GM21447 (cell line): ENCODE results near the gene RPL36A.
A peak's percentile ranks its signal among the peaks of the same experiment; 100 is the strongest.

ENCODE experiments used
- ATAC-seq: cut with Tn5 transposase; IDR thresholded peaks from one replicate; pipeline ENCODE4 v1.9.1; 2021; ENCODE audit not compliant: unreplicated experiment

RPL36A gene

DNA sequence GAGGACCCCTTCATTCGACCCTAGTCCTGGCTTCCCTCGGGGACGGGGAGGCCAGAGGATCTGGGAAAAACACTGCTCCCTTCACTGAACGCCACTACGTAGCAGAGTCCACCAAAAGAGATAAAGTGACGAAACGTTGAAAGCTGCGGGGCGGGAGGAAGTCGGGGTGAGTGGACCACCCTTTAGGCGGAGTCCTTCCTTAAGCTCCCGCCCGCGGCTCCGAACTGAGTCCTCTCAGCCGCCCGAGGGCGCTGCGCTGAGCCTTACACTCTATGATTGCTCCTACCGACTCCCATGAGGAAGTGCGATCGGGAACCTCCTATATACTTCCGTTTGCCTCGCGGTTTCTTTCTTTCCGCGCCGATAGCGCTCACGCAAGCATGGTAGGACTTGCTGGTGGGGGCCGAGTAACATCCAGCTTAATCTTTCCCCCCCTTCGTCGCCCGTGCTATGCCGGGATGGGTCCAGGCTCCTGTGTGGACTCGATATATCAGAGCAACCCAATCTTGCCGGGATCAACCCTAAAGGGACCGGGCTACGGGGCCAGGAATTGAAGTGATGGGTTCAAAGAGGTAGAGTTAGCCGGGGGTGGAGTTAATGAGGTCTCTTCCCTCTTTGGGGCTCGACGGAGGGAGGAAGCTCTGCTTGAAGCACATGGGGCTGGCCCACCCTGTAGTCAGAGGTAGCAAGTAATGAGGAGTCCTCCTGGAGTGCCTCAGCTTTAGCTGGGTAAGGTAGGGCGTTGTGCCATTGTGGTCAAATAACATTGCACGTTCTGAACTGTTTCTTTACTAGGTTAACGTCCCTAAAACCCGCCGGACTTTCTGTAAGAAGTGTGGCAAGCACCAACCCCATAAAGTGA, at the start of gene RPL36A:
RPL36A (plus strand) TSS at position 348 of the 862 bp plus-strand sequence; CDS start at position 381, 33 bp downstream.
- ATAC-seq = peak; percentile 63

DNA sequence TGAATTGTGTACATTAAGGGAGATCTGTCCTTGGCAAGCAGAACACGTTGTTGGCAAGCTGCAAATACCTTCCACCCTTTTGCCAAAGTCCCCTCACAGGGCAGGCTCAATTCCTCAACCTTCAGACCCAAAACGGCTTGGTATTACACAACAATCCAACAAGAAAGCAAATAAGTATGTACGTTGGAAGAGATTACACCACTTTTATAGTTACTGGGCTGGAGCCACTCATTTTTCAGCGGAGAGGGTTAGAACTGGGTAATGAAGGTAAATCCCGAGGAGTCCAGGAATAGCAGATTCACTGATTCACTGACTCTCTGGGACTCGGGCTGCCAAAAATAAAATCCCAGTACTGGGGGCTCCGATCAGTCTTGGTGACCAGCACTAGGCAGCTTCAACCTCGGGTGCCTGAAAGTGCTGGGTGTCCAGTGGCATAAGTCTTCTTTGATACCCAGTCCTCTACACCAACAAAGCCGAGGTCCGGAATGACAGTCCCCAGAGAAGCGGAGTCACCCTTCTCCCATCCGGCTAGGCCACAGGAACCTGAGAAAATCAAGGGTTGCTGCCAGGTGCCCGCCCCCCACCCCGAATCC, 42.9 kb upstream of the RPL36A start:
- peak; percentile 6 for ATAC-seq

DNA sequence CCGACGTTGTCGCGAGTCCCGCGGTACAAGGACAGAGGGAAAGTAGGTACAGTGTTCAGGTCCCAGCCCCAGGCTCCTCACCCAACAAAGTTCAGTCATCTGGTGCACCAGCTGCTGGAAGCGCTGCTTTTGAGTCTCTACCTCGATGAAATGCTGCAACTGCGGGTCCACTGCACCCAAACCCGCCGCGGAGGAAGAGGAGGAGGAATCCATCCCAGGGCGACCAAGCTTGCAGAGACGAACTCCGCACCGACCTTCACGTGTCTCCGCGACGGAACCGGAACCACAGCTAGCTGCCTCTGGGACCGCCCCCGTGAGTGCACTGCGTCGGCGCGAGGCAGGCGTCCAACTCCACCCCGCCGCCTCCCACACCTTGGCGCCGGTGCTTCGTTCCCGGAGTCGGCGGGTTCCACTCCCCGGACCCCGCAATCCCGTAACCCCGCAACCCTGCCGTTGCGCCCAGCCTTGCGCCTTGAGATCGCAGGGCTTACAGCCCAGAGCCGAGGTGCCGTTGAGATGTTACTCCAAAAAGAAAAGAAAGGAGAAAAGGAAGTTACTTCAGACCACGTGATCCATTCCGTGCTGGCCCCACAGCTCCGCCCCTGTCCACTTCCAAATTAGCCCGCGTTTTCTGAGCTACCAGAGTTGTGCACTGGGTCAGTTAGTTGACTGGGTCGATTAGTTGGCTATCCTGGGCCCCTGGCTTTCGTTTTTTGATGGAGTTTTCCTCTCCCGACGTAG, 42.2 kb upstream of the RPL36A start, which contains the start of gene TIMM8A:
TIMM8A (minus strand) TSS at position 291 of the 741 bp plus-strand sequence; CDS start at position 213, 78 bp downstream.
- peak; percentile 97 for ATAC-seq

DNA sequence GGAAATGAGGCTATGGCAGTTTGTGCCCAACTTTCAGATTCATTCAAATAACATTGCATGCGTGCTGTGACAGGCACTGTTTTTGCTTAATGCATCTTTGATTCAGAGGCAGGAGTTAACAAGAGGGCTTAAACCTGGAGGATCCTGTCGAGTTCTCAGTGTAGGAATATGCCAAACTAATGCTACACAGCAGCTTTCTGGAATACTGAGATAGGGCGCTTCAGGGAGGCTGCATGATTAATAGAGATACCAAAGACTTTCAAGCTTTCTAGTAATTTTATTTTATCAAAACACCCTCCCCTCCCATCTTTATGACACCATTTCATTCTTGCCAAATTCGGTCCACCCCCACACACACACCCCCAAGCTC, 41.6 kb upstream of the RPL36A start:
- no peak for ATAC-seq

DNA sequence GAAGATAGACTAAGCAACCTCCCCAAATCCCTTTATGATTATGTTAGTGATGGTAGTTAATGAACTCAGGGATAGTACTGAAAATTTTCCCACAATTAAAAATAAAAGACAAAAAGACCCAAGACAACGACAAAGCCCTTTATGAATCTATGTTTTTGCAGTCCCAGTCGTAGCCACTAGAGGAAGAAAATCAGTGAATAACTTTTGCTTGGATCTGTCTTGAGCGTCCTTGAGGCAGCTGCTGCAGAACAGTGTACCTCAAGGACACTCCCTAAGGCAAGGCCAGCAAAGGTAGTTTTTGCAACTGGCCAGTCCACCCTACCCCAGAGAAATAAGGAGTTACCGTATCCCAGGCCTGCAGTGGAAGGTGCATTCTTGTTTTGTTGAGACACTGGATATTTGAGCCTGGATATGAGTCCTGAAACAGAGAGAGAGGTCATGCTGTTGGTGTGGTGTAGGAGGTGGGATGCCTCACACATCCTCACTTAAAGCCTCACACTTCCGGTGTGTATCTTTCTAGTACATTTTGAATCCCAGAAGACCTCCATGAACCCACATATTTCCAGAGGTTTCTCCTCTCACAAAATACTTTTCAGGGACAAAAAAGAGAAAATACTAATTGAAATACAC, 33.5 kb upstream of the RPL36A start:
- no peak for ATAC-seq

DNA sequence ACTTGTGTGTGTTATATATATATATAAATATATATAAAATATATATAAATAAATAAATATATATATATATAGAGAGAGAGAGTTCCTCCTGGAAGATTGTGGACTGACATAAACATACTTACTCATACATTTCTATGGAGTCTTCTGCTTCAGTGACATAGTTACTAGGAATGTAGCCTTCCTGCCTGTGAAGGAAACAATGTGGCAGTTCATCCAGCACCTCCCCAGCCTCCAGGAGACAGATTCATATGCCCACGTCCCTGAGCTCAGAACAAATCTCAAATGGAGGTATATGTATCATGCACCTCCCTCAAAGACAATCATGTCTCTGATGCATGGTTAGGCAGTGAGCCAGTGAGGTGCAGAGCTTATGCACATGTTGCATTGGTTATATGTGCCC, 30.8 kb upstream of the RPL36A start:
- no peak for ATAC-seq

DNA sequence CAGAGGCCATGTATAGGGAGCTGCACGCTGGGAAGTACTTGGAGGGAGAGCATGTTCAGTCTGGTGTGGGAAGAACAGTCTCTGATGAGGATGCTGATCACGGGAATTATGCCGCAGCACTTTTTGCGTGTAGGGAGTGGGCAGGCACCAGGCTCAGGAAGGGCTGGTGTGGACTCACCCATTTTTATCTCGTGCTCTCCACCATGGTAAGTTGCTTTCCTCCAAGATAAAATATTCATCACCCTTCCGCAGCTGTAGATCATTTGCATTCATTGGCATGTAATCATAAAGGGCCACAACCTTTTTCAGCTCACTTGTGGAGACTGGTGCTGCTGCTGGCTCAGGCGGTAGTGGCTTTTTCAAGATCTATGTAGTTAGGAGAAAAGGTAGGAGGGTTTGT, 30.4 kb upstream of the RPL36A start:
- ATAC-seq = no peak

DNA sequence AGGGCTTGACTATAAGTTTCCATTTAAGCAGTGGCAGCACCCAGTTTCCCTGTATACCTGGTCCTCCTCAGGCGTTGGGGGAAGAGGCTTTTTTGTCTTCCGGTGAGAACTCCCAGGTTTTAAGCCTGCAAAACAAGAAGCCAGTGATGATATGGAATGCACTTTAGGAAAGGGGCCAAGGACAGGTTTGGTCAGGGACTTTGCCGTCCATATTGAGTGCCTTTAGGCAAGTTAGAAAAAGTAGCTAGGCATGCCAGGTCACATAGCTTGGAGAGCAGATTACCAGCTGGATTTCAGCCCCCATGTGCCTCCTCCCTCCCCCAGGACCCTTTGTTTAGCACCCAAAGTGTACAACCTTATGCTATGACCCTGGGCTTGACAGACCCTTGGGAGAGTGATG, 28.7 kb upstream of the RPL36A start:
- no peak for ATAC-seq

DNA sequence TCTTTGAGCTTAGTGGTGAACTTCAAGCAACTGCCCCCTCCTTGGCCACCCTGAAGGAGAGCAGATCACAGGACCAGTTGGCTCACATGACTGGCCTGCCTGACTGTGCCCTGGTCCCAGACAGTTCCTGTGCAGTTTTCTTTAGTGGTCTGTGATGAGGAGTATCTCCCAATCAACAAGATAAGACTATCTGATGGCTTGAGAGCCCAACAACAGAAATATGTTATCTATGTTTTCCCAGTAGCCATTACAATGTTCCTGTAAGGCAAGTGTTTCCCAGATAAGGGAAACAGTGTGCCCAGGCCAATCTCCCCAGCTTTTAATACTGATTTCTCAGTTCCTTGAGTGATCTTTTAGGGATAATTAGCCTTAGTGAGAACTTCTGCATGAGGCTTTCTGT, 28.1 kb upstream of the RPL36A start:
- no peak for ATAC-seq

DNA sequence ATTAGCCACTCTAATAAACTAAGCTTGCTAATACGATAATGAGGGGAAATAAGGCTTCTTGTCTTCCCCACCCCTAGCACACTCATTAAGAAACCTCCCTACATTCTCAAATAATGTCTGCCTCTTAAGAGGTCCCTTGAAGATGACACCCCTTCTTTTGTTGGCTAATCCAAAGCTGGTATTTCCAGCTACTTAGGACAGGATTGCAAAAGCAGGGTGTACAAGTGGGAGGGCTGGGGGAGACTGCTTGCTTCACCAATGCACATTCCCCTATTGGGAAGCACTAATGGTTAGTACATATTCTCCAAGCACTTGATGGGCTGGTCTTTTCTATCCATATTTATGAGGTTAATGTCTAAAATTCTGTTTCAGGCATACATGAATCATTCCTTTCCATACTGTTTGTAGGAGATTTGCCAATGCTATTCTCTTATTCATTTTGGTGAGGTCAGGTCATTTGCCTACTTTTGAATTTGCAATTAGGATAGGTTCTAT, 25.5 kb upstream of the RPL36A start:
- no peak for ATAC-seq

DNA sequence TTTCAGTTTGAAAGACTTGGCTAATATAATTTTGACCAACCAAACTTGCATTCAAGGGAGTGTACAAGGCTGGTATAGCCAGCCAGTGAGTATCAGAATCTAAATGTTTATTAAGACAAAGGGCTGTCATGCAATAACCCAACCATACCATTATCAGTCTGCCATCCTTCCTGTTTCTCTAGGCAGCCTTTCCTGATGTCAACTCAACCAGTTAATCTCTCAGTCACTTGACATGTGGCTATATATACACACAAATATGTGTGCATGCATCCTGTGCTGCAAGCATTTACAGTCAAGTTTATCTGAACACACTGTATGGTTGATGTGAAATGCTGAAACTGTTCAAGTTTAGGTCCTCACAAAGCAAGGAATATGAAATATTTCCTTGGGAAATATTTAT, 22.0 kb upstream of the RPL36A start:
- no peak for ATAC-seq

DNA sequence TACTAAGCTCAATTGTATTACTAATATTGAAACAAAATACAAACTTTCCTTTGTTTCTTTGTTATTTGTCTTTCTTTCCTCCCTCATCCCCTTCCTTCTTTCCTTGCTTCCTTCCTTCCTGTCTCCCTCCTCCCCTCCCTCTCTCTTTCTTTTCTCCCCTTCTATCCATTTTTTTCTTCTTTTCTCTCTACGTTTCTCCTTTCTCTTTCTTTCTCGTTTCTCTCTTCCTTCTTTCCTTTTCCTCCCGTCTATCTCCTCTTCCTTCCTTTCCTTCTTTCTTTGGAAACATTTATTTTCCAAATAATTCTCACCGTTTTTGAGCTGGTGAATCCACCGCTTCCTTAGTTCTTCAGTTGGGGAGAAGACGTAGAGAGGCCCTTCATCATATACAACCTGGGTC, 21.1 kb upstream of the RPL36A start:
- ATAC-seq = no peak

DNA sequence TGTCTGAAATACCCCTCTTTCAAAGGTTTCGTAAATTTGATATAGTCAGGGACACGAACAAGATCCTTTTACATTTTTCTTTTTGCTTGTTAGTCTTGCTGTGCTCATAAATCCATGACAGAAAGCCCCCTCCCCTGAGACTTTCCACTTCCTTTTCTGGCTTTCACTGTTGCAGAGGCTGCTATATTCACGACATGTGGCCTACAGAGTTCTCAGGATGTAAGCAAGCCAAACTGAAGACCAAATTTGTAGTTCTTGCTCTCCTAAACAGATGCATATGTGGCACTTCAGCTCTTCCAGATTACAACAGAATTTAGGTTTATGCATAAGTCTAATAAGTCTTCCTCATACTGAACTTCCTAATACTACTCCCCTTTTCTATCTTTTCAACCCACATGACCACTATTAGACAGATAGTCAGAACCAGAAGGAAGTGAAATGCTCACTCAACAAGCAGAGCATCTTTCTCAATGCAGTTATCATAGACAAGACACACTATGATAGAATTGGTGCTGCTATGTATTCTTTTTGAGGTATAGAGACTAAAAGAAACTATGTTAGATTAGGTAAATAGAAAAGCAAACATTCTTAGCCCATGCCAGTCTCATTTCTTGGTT, 19.8 kb upstream of the RPL36A start:
- ATAC-seq = peak; percentile 66

DNA sequence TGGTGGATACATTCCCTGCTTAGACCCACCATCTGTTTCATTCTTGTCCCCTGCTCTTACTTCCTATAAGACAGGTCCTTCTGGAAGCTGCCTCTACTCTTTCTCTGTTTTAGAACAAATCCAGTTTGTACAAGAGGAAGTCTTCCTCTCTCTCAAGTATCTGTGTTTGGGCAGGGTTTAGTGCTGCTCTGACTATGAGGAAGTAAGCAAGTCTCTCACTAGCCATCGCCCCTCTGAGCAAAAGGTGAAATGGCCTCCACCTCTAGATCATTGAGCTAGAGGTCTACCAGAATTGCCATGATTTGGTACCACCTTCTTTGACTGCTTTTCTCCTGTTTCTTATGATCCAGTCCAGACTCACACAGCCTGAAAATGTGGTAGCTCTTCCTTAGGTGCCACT, 13.3 kb upstream of the RPL36A start:
- no peak for ATAC-seq

DNA sequence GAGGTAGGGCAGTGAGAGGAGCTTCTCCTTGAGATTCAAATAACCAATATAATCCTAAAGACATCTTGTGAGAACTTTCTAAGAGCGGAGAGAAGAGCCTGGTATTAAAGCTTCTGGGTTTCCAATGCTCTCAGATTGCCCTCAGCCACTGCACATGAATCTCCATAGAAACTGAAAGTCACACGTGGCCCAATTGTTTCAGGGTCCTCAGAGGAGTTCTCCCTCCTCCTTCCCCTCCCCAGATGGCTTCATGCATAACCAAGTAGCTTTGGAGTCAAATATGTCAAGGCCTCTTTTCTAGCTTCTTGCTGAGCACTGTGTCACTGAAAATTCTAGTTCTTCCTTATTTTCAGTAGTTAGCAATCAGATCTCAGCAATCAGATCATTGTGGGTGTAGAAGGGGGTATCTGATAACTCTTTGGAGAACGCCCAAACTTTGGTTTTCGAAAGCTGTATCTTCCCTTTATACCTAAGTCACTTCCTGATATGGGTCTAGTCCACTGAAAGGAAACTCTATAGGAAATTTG, 7.1 kb upstream of the RPL36A start:
- ATAC-seq = peak; percentile 65

DNA sequence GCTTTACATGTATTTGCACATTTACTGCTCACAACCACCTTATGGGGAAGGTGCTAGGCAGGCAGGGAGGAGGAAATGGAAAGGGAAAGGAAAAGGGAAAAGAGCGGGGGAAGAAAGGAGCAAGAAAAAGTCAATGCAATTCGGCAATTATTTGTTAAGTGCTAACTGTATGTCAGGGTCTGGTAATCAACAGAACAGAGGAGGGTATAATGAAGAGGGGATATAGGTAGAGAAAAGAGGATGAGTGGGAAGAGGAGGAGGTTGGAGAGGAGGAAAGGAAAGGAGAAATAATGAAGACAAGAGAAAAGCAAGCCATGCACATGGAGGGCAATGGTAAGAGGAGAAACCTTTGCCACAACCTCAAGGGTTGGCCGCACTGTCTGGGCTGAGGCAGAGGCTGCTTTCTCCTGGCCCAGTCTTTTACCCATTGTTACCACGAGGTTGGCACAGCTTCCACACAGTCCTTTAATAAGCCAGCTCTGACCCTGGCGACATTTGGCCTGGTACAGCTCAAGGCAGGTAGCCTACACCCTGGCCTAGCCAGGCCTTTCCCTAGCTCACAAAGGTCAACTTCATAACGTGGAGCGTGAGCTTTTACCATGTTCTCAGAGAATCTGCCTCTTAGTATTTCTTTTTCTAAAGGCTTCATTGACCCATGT, 5.7 kb upstream of the RPL36A start:
- peak; percentile 4 for ATAC-seq

DNA sequence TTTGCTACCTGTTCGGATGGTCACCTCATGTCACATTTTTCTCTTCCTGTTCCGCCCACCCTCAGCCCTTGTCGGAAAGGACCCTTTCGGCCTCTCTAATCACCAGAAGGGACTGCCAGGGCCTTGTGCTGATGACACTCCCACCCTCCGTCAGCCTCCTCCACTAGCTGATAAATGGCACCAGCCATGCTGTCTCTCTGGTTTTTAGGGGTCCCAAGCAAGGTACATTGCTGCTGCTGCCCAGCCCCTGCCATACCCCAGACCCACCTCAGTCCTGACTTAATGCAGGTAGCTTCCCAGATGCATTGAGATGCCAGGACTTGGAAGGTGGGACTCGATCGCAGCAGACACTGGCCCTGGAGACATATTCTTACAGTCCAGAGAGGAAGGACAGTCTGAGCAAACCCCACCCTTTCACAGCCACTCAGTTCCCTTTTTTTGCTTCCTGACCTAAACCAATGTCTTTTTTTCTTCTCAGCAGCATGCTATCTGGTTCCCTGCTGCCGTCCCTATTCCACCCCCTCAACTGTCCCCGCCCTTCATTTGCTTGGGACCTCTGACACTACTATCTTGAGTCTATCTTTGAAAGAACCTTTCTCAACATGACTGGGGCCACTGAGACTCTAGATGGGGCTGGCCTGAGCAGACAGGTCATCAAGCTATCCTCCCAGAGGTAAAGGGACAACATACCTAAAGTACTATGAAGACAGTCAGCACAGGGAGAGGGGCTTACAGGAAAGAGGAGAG, 4.8 kb upstream of the RPL36A start, which contains the start of gene BTK:
BTK (minus strand) TSS at position 397 of the 747 bp plus-strand sequence. CDS start 10,907 bp downstream, outside the sequence.
- peak; percentile 59 for ATAC-seq

DNA sequence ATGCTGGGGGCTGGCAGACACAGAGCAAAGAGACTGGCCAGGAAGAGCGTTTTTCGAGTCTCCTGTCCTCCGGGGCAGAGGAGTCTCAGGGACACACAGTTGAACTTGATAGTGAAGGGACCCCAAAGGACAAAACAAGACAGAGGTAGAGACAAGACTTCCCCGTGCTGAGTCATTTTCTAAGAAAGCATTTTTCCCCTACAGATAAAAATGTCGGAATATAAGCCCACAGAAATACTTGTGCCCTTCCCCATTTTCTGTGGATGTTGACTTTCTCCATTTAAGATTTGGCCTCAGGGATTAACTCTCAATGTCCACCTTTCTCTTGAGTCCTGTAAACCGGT, 4.3 kb upstream of the RPL36A start:
- no peak for ATAC-seq

DNA sequence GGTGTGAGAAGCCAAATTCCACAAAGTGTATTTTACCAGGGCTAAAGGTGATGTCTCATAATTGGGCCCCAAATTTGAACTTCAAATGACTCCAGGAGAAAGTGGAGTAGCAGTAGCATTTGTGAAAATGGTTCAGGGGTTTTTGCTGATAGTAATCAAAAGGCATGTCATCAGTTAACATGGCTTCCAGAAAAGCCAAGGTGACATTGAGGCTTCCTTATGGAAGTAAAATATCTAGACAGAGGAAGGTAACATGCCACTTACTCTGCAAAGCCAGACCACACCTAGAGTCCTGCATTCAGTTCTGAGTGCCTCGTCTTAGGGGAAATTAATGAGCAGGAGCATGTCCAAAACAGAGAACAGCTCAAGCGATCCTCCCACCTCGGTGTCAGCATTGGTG, 2.2 kb upstream of the RPL36A start:
- no peak for ATAC-seq
